Measurements from ENCODE around the gene HDAC3. TPM values are rescaled to one million over a fixed set of nuclear protein-coding genes. Genes with fewer than 3 reads are reported as not detected.

Gene HDAC3
- total and polyA plus RNA-seq, 9 donors: 39.8 to 62.2 (median 55.4) TPM

GRCh38 chr5:141636106-141636412 is 590 bp downstream of the HDAC3 start:
- peaks cover 26% of the 10 kb centered on the region for H3K4me1 ChIP-seq (ENCODE audit: control insufficient read depth, insufficient read depth, low read length)
- no peak overlapping the region for H3K27ac ChIP-seq (ENCODE audit: low read length)
- peaks cover 26% of the 10 kb centered on the region for H3K27me3 ChIP-seq (ENCODE audit: control insufficient read depth, insufficient read depth, low read length)
- peak overlapping the region; percentile 99 for H3K4me3 ChIP-seq (ENCODE audit: low read length)
- peaks cover 10% of the 10 kb centered on the region for H3K36me3 ChIP-seq (ENCODE audit: control insufficient read depth, insufficient read depth, low read length)
- DNase-seq: no peak
- H3K9me3 ChIP-seq (replicated peaks; ENCODE audit: control insufficient read depth, low read depth, low read length): no peaks in the 10 kb centered on the region
- 7% methylated on average over 3 of the region's 4 CpGs for WGBS (ENCODE audit: insufficient coverage)

GRCh38 chr5:141635646-141636045 is 1.0 kb downstream of the HDAC3 start:
- Histone ChIP-seq H3K4me3 (ENCODE audit: low read length) (peak overlapping the region; percentile 99), H3K27ac (ENCODE audit: low read length) (no peak overlapping the region), H3K4me1 (ENCODE audit: control insufficient read depth, insufficient read depth, low read length) (peaks cover 26% of the 10 kb centered on the region), H3K9me3 (replicated peaks; ENCODE audit: control insufficient read depth, low read depth, low read length) (no peaks in the 10 kb centered on the region), H3K27me3 (ENCODE audit: control insufficient read depth, insufficient read depth, low read length) (peaks cover 26% of the 10 kb centered on the region), H3K36me3 (ENCODE audit: control insufficient read depth, insufficient read depth, low read length) (peaks cover 10% of the 10 kb centered on the region)
- DNase-seq: no peak
- no CpG with 5 or more reads among the region's 7 CpGs for WGBS (ENCODE audit: insufficient coverage)

DNA sequence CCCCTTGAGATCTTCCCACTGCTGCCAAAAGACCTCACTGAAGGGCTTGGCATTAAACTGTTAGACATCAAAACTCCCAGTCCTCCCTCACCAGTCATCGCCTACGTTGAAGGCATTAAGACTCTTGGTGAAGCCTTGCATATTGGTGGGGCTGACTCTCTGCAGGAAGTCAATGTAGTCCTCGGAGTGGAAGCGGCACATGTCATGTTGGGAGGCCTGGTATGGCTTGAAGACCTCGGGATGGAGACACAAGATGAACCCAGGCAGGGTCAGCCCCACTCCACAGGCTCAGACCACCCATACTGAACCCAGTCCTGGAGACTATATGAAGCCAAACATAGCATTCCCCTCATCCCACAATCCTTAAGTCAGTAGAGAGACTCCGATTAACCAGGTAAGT is 1.9 kb downstream of the HDAC3 start:
- H3K4me3 ChIP-seq (ENCODE audit: low read length): no peak overlapping the region
- H3K4me1 ChIP-seq (ENCODE audit: control insufficient read depth, insufficient read depth, low read length): peaks cover 26% of the 10 kb centered on the region
- peaks cover 23% of the 10 kb centered on the region for H3K27me3 ChIP-seq (ENCODE audit: control insufficient read depth, insufficient read depth, low read length)
- peaks cover 16% of the 10 kb centered on the region for H3K36me3 ChIP-seq (ENCODE audit: control insufficient read depth, insufficient read depth, low read length)
- WGBS (ENCODE audit: insufficient coverage): 93% methylated on average over 3 of the region's 6 CpGs
- no peak overlapping the region for H3K27ac ChIP-seq (ENCODE audit: low read length)
- no peak for DNase-seq
- H3K9me3 ChIP-seq (replicated peaks; ENCODE audit: control insufficient read depth, low read depth, low read length): no peaks in the 10 kb centered on the region

DNA sequence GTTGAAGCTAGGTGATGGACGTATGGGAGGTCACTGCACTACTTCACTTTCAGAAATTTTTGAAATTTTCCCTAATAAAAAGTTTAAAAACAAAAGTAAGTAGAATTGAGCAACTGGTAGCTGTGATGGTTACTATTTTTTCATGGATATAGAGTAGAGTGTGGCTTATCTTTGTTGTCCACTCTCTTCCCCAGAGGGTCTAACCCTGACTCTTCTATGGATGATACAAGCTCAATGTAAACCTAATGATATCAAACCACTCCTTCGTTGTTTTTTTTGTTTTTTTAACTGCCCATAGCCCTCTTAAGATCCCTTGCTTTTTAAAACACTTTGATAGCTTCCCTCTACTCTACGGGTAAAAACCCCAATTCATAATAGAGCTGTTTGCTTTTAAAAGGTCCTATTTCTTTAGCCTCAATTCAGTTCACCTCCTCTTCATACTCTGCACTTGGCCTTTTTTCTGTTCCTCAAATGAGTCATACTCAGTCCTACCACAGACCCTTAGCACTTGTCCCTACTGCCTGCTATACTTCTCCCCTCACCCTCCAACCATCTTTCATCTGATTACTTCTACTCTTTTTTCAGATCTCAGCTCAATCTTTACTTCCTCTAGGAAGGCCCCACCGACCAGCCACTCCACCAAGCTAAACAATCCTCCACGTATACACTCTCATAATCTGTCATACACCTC is 2.6 kb downstream of the HDAC3 start:
- Histone ChIP-seq H3K4me1 (ENCODE audit: control insufficient read depth, insufficient read depth, low read length) (peaks cover 26% of the 10 kb centered on the region), H3K27ac (ENCODE audit: low read length) (no peak overlapping the region), H3K9me3 (replicated peaks; ENCODE audit: control insufficient read depth, low read depth, low read length) (no peaks in the 10 kb centered on the region), H3K36me3 (ENCODE audit: control insufficient read depth, insufficient read depth, low read length) (peaks cover 23% of the 10 kb centered on the region), H3K4me3 (ENCODE audit: low read length) (no peak overlapping the region), H3K27me3 (ENCODE audit: control insufficient read depth, insufficient read depth, low read length) (peaks cover 22% of the 10 kb centered on the region)
- no peak for DNase-seq
- 82% methylated on average over 4 of the region's 5 CpGs for WGBS (ENCODE audit: insufficient coverage)

DNA sequence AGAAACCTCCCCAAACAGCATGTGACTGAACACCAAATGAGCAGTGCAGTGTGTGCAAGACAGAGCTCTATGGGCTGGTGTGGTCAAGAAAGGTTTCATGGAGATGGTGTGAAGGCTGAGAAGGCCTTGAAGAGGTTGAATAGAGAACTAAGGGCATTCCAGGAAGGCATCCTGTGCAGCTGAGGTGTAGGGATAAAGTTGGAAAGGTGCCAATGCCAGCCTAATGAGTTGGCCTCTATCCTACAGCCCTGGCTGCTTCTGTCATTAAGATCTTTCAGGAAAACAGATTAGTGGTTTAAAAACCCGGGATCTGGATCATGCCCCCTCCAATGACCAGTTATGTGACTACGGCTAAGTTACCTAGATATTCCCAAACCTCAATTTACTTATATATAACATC is 4.0 kb downstream of the HDAC3 start:
- DNase-seq: no peak
- H3K27ac ChIP-seq (ENCODE audit: low read length): no peak overlapping the region
- peaks cover 36% of the 10 kb centered on the region for H3K36me3 ChIP-seq (ENCODE audit: control insufficient read depth, insufficient read depth, low read length)
- no peaks in the 10 kb centered on the region for H3K9me3 ChIP-seq (replicated peaks; ENCODE audit: control insufficient read depth, low read depth, low read length)
- no CpG with 5 or more reads among the region's 2 CpGs for WGBS (ENCODE audit: insufficient coverage)
- H3K4me3 ChIP-seq (ENCODE audit: low read length): no peak overlapping the region
- H3K27me3 ChIP-seq (ENCODE audit: control insufficient read depth, insufficient read depth, low read length): peaks cover 8% of the 10 kb centered on the region
- H3K4me1 ChIP-seq (ENCODE audit: control insufficient read depth, insufficient read depth, low read length): peaks cover 19% of the 10 kb centered on the region

DNA sequence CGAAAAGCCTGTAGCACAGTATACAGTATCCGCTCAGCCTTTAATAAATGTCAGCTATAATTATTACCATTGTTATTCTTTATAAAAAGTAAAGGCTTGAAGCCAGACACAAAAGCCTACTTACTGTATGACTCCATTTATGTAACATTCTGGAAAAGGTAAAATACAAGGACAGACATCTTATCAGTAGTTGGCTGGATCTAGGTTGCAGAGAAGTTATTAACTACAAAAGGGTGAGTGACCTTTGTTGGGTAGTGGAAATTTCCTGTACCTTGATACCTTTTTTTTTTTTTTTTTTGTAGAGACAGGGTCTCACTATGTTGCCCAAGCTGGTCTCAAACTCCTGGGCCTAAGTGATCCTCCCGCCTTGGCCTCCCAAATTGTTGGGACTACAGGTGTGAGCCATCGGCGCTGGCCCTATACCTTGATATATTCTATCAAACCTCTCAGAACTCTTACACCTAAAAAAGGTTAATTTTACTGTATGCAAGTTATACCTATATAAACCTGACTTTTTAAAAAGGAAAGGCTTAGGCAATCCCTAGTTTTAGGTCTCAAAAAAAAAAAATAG is 6.0 kb downstream of the HDAC3 start:
- H3K27ac ChIP-seq (ENCODE audit: low read length): no peak overlapping the region
- H3K27me3 ChIP-seq (ENCODE audit: control insufficient read depth, insufficient read depth, low read length): no peaks in the 10 kb centered on the region
- peaks cover 7% of the 10 kb centered on the region for H3K4me1 ChIP-seq (ENCODE audit: control insufficient read depth, insufficient read depth, low read length)
- H3K36me3 ChIP-seq (ENCODE audit: control insufficient read depth, insufficient read depth, low read length): peaks cover 51% of the 10 kb centered on the region
- H3K4me3 ChIP-seq (ENCODE audit: low read length): no peak overlapping the region
- DNase-seq: no peak
- no CpG with 5 or more reads among the region's 5 CpGs for WGBS (ENCODE audit: insufficient coverage)
- H3K9me3 ChIP-seq (replicated peaks; ENCODE audit: control insufficient read depth, low read depth, low read length): no peaks in the 10 kb centered on the region

- H3K4me1 ChIP-seq (ENCODE audit: control insufficient read depth, insufficient read depth, low read length): peaks cover 6% of the 10 kb centered on the region
- peaks cover 61% of the 10 kb centered on the region for H3K36me3 ChIP-seq (ENCODE audit: control insufficient read depth, insufficient read depth, low read length)
Measured at GRCh38 chr5:141628175-141628788, 8.4 kb downstream of the HDAC3 start.

GRCh38 chr5:141623611-141624010 is 13.0 kb downstream of the HDAC3 start:
- DNase-seq: peak; percentile 74
- Histone ChIP-seq H3K9me3 (replicated peaks; ENCODE audit: control insufficient read depth, low read depth, low read length) (no peaks in the 10 kb centered on the region), H3K27ac (ENCODE audit: low read length) (peak overlapping the region; percentile 29), H3K36me3 (ENCODE audit: control insufficient read depth, insufficient read depth, low read length) (peaks cover 55% of the 10 kb centered on the region), H3K4me1 (ENCODE audit: control insufficient read depth, insufficient read depth, low read length) (peaks cover 8% of the 10 kb centered on the region), H3K4me3 (ENCODE audit: low read length) (no peak overlapping the region), H3K27me3 (ENCODE audit: control insufficient read depth, insufficient read depth, low read length) (no peaks in the 10 kb centered on the region)
- WGBS (ENCODE audit: insufficient coverage): 20% methylated on average over 4 of the region's 5 CpGs

More at GRCh38 chr5:141628175-141628788, 8.4 kb downstream of the HDAC3 start:
- H3K4me3 ChIP-seq (ENCODE audit: low read length): no peak overlapping the region
- 100% methylated on average over 1 of the region's 6 CpGs for WGBS (ENCODE audit: insufficient coverage)
- no peaks in the 10 kb centered on the region for H3K9me3 ChIP-seq (replicated peaks; ENCODE audit: control insufficient read depth, low read depth, low read length)
- H3K27me3 ChIP-seq (ENCODE audit: control insufficient read depth, insufficient read depth, low read length): no peaks in the 10 kb centered on the region
- no peak overlapping the region for H3K27ac ChIP-seq (ENCODE audit: low read length)
- no peak for DNase-seq

DNA sequence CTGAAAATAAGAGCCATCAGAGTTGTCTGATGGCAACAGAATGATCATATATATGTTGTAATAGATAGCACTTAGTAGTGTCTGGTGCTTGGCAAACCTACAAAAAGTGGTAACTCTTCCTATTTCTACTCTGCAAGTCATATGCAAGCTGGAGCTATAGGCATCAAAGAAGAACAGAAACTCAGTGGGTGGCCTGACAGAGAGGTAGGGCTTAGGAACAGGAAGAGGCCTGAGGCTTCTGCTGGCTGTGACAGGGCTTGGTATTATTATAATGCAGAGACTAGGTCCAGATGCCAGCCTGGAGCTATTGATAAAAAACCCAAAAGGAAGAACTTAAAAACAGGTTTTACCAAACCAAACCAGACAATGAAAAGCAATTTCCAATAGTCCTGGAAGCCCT is 13.5 kb downstream of the HDAC3 start:
- Histone ChIP-seq H3K36me3 (ENCODE audit: control insufficient read depth, insufficient read depth, low read length) (peaks cover 51% of the 10 kb centered on the region), H3K4me3 (ENCODE audit: low read length) (no peak overlapping the region), H3K27ac (ENCODE audit: low read length) (peak overlapping the region; percentile 29), H3K9me3 (replicated peaks; ENCODE audit: control insufficient read depth, low read depth, low read length) (no peaks in the 10 kb centered on the region), H3K4me1 (ENCODE audit: control insufficient read depth, insufficient read depth, low read length) (peaks cover 9% of the 10 kb centered on the region), H3K27me3 (ENCODE audit: control insufficient read depth, insufficient read depth, low read length) (no peaks in the 10 kb centered on the region)
- DNase-seq: peak; percentile 63

GRCh38 chr5:141618804-141619554 is 17.7 kb downstream of the HDAC3 start, which contains the start of gene DIAPH1:
Gene DIAPH1, minus strand, starts transcription at chr5:141619000. Its CDS starts 86 bp downstream, at chr5:141618914.
- 2% methylated on average over 41 of the region's 70 CpGs for WGBS (ENCODE audit: insufficient coverage)
- Histone ChIP-seq H3K4me3 (ENCODE audit: low read length) (peak within 1 kb of the TSS; percentile 83), H3K4me1 (ENCODE audit: control insufficient read depth, insufficient read depth, low read length) (peaks cover 14% of the 10 kb centered on the region), H3K9me3 (replicated peaks; ENCODE audit: control insufficient read depth, low read depth, low read length) (no peaks in the 10 kb centered on the region), H3K36me3 (ENCODE audit: control insufficient read depth, insufficient read depth, low read length) (peaks cover 22% of the 10 kb centered on the region), H3K27ac (ENCODE audit: low read length) (peak within 1 kb of the TSS; percentile 70), H3K27me3 (ENCODE audit: control insufficient read depth, insufficient read depth, low read length) (no peaks in the 10 kb centered on the region)
- DNase-seq: peak; percentile 98

Data from muscle of leg (tissue), 11 donors.